SK-N-SH treated with all-trans-retinoic acid at 6 μM for 48 hours (cell line): ENCODE data around the gene FBXW2.

Source experiments
- ATAC-seq: fragments of 200-7000 bp; cut with Tn5 transposase; 3 replicates; pipeline ENCODE4 v1.9.1; 2020; ENCODE audit warnings: mild to moderate bottlenecking, moderate library complexity
- ARNTL ChIP-seq: fragments of 450-650 bp; formaldehyde crosslinking; IDR thresholded peaks from 2 replicates; pipeline ENCODE4 v1.5.0; 2020; ENCODE audit warnings: low read depth, mild to moderate bottlenecking, moderate library complexity, borderline replicate concordance
- BACH2 ChIP-seq: fragments of 250-450 bp; sonication (Bioruptor Pico); IDR thresholded peaks from 2 replicates; pipeline ENCODE4 v1.9.0; 2021; ENCODE audit warnings: mild to moderate bottlenecking, borderline replicate concordance
- CSDC2 ChIP-seq: fragments of 250-450 bp; sonication (Bioruptor Pico); IDR thresholded peaks from 2 replicates; pipeline ENCODE4 v1.5.0; 2020; ENCODE audit warnings: mild to moderate bottlenecking, moderate library complexity
- ESRRG ChIP-seq: fragments of 250-450 bp; sonication (Bioruptor Pico); IDR thresholded peaks from 2 replicates; pipeline ENCODE4 v1.6.1; 2021; ENCODE audit warnings: mild to moderate bottlenecking
- GLIS3 ChIP-seq: fragments of 250-450 bp; sonication (Bioruptor Pico); IDR thresholded peaks from 2 replicates; pipeline ENCODE4 v1.5.0; 2020; ENCODE audit warnings: mild to moderate bottlenecking, moderate library complexity
- ISL1 ChIP-seq: fragments of 250-450 bp; sonication (Bioruptor Pico); IDR thresholded peaks from 2 replicates; pipeline ENCODE4 v2.1.2; 2022; ENCODE audit warnings: mild to moderate bottlenecking, moderate library complexity
- OSR1 ChIP-seq: fragments of 250-450 bp; sonication (Bioruptor Pico); IDR thresholded peaks from 2 replicates; pipeline ENCODE4 v1.8.0; 2022; ENCODE audit warnings: moderate library complexity, mild to moderate bottlenecking, inconsistent platforms
- PPARA ChIP-seq: fragments of 250-450 bp; sonication (Bioruptor Pico); IDR thresholded peaks from 2 replicates; pipeline ENCODE4 v1.5.0; 2020; ENCODE audit warnings: mild to moderate bottlenecking, borderline replicate concordance
- RARB ChIP-seq: fragments of 250-450 bp; sonication (Bioruptor Pico); IDR thresholded peaks from 2 replicates; pipeline ENCODE4 v1.8.0; 2021; ENCODE audit warnings: mild to moderate bottlenecking, moderate library complexity
- SNAI2 ChIP-seq: fragments of 250-450 bp; sonication (Bioruptor Pico); IDR thresholded peaks from 2 replicates; pipeline ENCODE4 v1.5.0; 2020; ENCODE audit warnings: mild to moderate bottlenecking, moderate library complexity
- TCF4 ChIP-seq: fragments of 250-450 bp; sonication (Bioruptor Pico); IDR thresholded peaks from 2 replicates; pipeline ENCODE4 v1.8.0; 2021; ENCODE audit warnings: mild to moderate bottlenecking, moderate library complexity, borderline replicate concordance
- TOX ChIP-seq: fragments of 250-450 bp; sonication (Bioruptor Pico); IDR thresholded peaks from 2 replicates; pipeline ENCODE4 v1.8.0; 2021; ENCODE audit warnings: mild to moderate bottlenecking, moderate library complexity, borderline replicate concordance
- ZC3H10 ChIP-seq: fragments of 250-450 bp; sonication (Bioruptor Pico); IDR thresholded peaks from 2 replicates; pipeline ENCODE4 v1.5.1; 2021; ENCODE audit warnings: mild to moderate bottlenecking, moderate library complexity
- ZFP3 ChIP-seq: fragments of 250-450 bp; sonication (Bioruptor Pico); IDR thresholded peaks from 2 replicates; pipeline ENCODE4 v1.5.0; 2020; ENCODE audit warnings: mild to moderate bottlenecking, moderate library complexity
- ZFP30 ChIP-seq: fragments of 450-650 bp; formaldehyde crosslinking; IDR thresholded peaks from 2 replicates; pipeline ENCODE4 v1.5.0; 2022; ENCODE audit warnings: mild to moderate bottlenecking, moderate library complexity
- ZNF565 ChIP-seq: fragments of 450-650 bp; formaldehyde crosslinking; conservative IDR thresholded peaks from 2 replicates; pipeline ENCODE4 v1.5.0; 2020; ENCODE audit warnings: low read depth, mild to moderate bottlenecking, moderate library complexity
- ZNF70 ChIP-seq: fragments of 450-650 bp; formaldehyde crosslinking; IDR thresholded peaks from 2 replicates; pipeline ENCODE4 v1.5.0; 2020; ENCODE audit warnings: mild to moderate bottlenecking, moderate library complexity
- ZNF8 ChIP-seq: fragments of 450-650 bp; formaldehyde crosslinking; IDR thresholded peaks from 2 replicates; pipeline ENCODE4 v1.5.0; 2020; ENCODE audit warnings: mild to moderate bottlenecking, moderate library complexity
- TF ChIP-seq, protein P1 (sequence below): fragments of 250-450 bp; sonication (Bioruptor Pico); IDR thresholded peaks from 2 replicates; pipeline ENCODE4 v1.8.0; 2021; ENCODE audit warnings: low read depth, mild to moderate bottlenecking, moderate library complexity, borderline replicate concordance
- TF ChIP-seq, protein P2 (sequence below): fragments of 250-450 bp; sonication (Bioruptor Pico); IDR thresholded peaks from 2 replicates; pipeline ENCODE4 v1.5.1; 2020; ENCODE audit warnings: low read depth, mild to moderate bottlenecking, moderate library complexity
- TF ChIP-seq, protein P3 (sequence below): fragments of 250-450 bp; sonication (Bioruptor Pico); IDR thresholded peaks from 2 replicates; pipeline ENCODE4 v1.5.0; 2020; ENCODE audit warnings: mild to moderate bottlenecking, moderate library complexity
- TF ChIP-seq, protein P4 (sequence below): fragments of 250-450 bp; sonication (Bioruptor Pico); IDR thresholded peaks from 2 replicates; pipeline ENCODE4 v1.5.1; 2021; ENCODE audit warnings: mild to moderate bottlenecking, moderate library complexity

FBXW2 gene

DNA sequence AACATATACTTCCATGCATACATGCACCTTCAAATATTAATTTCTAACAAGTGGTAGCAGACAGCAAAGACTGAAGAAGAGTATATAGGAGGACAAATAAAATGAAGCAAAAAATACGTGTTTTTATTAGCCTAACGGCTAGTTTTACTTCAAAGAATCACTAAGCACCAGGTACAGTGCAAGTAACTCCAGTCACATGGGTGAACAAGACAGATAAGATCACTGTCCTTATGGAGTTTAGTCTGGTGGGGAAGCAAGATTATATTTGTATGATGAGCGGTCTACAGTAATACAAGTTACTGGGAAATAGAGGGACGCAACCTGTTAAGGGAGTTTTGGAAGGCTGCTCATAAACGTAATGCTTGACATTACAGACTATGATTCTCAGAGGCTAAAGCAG lies 16.0 kb downstream of the FBXW2 start:
- no peak for TF ChIP-seq BACH2 (CRISPR knock-in tag)
- TF ChIP-seq RARB (CRISPR knock-in tag): no peak
- TF ChIP-seq SNAI2: no peak
- no peak for TF ChIP-seq CSDC2 (CRISPR knock-in tag)
- no peak for TF ChIP-seq OSR1
- no peak for TF ChIP-seq ZNF565
- TF ChIP-seq ISL1 (CRISPR knock-in tag): no peak
- TF ChIP-seq TCF4: no peak
- no peak for TF ChIP-seq GLIS3 (CRISPR knock-in tag)
- TF ChIP-seq, protein P1, sequence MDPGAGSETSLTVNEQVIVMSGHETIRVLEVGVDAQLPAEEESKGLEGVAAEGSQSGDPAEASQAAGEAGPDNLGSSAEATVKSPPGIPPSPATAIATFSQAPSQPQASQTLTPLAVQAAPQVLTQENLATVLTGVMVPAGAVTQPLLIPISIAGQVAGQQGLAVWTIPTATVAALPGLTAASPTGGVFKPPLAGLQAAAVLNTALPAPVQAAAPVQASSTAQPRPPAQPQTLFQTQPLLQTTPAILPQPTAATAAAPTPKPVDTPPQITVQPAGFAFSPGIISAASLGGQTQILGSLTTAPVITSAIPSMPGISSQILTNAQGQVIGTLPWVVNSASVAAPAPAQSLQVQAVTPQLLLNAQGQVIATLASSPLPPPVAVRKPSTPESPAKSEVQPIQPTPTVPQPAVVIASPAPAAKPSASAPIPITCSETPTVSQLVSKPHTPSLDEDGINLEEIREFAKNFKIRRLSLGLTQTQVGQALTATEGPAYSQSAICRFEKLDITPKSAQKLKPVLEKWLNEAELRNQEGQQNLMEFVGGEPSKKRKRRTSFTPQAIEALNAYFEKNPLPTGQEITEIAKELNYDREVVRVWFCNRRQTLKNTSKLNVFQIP: no peak
- TF ChIP-seq ARNTL (CRISPR knock-in tag): no peak
- no peak for TF ChIP-seq TOX (CRISPR knock-in tag)
- TF ChIP-seq ZNF70 (CRISPR knock-in tag): no peak
- TF ChIP-seq ZNF8 (CRISPR knock-in tag): no peak
- TF ChIP-seq ZFP30 (CRISPR knock-in tag): no peak
- TF ChIP-seq PPARA (CRISPR knock-in tag): no peak
- TF ChIP-seq, protein P2, sequence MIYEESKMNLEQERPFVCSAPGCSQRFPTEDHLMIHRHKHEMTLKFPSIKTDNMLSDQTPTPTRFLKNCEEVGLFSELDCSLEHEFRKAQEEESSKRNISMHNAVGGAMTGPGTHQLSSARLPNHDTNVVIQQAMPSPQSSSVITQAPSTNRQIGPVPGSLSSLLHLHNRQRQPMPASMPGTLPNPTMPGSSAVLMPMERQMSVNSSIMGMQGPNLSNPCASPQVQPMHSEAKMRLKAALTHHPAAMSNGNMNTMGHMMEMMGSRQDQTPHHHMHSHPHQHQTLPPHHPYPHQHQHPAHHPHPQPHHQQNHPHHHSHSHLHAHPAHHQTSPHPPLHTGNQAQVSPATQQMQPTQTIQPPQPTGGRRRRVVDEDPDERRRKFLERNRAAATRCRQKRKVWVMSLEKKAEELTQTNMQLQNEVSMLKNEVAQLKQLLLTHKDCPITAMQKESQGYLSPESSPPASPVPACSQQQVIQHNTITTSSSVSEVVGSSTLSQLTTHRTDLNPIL (CRISPR knock-in tag): no peak
- TF ChIP-seq ZFP3: no peak
- TF ChIP-seq, protein P3, sequence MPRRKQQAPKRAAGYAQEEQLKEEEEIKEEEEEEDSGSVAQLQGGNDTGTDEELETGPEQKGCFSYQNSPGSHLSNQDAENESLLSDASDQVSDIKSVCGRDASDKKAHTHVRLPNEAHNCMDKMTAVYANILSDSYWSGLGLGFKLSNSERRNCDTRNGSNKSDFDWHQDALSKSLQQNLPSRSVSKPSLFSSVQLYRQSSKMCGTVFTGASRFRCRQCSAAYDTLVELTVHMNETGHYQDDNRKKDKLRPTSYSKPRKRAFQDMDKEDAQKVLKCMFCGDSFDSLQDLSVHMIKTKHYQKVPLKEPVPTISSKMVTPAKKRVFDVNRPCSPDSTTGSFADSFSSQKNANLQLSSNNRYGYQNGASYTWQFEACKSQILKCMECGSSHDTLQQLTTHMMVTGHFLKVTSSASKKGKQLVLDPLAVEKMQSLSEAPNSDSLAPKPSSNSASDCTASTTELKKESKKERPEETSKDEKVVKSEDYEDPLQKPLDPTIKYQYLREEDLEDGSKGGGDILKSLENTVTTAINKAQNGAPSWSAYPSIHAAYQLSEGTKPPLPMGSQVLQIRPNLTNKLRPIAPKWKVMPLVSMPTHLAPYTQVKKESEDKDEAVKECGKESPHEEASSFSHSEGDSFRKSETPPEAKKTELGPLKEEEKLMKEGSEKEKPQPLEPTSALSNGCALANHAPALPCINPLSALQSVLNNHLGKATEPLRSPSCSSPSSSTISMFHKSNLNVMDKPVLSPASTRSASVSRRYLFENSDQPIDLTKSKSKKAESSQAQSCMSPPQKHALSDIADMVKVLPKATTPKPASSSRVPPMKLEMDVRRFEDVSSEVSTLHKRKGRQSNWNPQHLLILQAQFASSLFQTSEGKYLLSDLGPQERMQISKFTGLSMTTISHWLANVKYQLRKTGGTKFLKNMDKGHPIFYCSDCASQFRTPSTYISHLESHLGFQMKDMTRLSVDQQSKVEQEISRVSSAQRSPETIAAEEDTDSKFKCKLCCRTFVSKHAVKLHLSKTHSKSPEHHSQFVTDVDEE (CRISPR knock-in tag): no peak
- TF ChIP-seq, all 23 proteins: peak for 0
- ATAC-seq: no peak

DNA sequence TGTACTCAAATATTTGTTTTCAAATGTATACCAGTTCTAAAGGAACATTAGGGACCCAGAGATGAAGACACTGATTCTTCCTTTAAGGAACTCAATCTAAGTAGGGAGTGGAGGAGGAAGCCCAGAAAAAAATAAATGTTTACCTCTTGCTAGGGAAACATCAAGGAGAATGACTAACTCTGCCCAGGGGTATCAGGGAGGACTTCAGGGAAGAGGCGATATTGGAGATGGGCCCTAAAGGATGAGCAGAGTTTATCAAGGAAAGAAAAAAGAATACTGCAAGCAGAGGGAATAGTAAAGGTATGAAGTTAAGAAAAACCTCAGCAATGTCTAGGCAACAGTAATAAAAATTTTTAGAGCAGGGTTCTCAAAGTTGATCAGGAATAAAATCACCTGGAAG lies 16.4 kb downstream of the FBXW2 start:
- TF ChIP-seq ZNF565 (no peak), SNAI2 (no peak), OSR1 (no peak)
- ATAC-seq: no peak

DNA sequence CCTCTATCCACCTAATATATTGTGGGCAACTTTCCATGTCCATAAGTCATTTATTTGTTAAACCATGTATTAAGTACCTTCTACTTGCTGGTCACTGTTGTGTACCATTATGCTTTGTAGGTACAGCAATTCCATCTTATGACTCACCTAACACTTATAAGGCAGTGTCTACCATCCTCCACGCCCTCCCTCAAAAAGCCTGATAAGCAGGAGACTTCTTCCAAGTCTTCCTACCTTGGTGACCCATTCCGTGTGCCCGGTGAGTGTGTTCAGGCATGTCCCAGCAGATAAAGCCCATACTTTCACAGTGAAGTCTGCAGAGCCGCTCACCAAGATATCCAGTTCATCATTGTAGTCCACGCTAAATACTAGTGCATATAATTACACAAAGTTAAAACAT lies 17.4 kb downstream of the FBXW2 start:
- TF ChIP-seq ISL1 (CRISPR knock-in tag) (no peak), SNAI2 (no peak), ZNF70 (CRISPR knock-in tag) (no peak), ZC3H10 (CRISPR knock-in tag) (no peak), CSDC2 (CRISPR knock-in tag) (no peak), GLIS3 (CRISPR knock-in tag) (no peak), TCF4 (no peak), ESRRG (CRISPR knock-in tag) (no peak), OSR1 (no peak), PPARA (CRISPR knock-in tag) (no peak)
- TF ChIP-seq, protein P3 (CRISPR knock-in tag): no peak
- TF ChIP-seq, protein P4, sequence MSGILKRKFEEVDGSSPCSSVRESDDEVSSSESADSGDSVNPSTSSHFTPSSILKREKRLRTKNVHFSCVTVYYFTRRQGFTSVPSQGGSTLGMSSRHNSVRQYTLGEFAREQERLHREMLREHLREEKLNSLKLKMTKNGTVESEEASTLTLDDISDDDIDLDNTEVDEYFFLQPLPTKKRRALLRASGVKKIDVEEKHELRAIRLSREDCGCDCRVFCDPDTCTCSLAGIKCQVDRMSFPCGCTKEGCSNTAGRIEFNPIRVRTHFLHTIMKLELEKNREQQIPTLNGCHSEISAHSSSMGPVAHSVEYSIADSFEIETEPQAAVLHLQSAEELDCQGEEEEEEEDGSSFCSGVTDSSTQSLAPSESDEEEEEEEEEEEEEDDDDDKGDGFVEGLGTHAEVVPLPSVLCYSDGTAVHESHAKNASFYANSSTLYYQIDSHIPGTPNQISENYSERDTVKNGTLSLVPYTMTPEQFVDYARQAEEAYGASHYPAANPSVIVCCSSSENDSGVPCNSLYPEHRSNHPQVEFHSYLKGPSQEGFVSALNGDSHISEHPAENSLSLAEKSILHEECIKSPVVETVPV (CRISPR knock-in tag): no peak
- TF ChIP-seq, protein P2 (CRISPR knock-in tag): no peak
- TF ChIP-seq, all 23 proteins: peak for 0
- ATAC-seq: no peak
